ENCODE data around the gene HBG2. TPM values are rescaled to one million over a fixed set of nuclear protein-coding genes. Genes with fewer than 3 reads are reported as not detected.
A peak's percentile ranks its signal among the peaks of the same experiment; 100 is the strongest.

The HBG2 gene
- total and polyA plus RNA-seq, 9 of the 15 experiments (the other 6 are each of a cell fraction or from before 2014, with no cell fraction given) = 1,626 to 58,619 (median 10,515) TPM

DNA sequence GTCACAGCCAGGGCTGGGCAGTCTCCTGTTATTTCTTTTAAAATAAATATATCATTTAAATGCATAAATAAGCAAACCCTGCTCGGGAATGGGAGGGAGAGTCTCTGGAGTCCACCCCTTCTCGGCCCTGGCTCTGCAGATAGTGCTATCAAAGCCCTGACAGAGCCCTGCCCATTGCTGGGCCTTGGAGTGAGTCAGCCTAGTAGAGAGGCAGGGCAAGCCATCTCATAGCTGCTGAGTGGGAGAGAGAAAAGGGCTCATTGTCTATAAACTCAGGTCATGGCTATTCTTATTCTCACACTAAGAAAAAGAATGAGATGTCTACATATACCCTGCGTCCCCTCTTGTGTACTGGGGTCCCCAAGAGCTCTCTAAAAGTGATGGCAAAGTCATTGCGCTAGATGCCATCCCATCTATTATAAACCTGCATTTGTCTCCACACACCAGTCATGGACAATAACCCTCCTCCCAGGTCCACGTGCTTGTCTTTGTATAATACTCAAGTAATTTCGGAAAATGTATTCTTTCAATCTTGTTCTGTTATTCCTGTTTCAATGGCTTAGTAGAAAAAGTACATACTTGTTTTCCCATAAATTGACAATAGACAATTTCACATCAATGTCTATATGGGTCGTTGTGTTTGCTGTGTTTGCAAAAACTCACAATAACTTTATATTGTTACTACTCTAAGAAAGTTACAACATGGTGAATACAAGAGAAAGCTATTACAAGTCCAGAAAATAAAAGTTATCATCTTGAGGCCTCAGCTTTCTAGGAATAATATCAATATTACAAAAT, 33.7 kb upstream of the HBG2 start (continued):
- TF ChIP-seq MGA (IDR thresholded peaks at IDR 0.05) (peak; percentile 48), RBM25 (IDR thresholded peaks at IDR 0.05; ENCODE audit: low read depth, low read length, severe bottlenecking) (no peak), NR2F6 (CRISPR knock-in tag; IDR thresholded peaks at IDR 0.05) (no peak), MBD1 (CRISPR knock-in tag; IDR thresholded peaks at IDR 0.05) (no peak), NFIC (IDR thresholded peaks at IDR 0.05) (peak; percentile 77), SLC30A9 (CRISPR knock-in tag; IDR thresholded peaks at IDR 0.05) (no peak), RBM17 (IDR thresholded peaks at IDR 0.05; ENCODE audit: borderline replicate concordance, low read depth, low read length) (no peak), YBX1 (IDR thresholded peaks at IDR 0.05) (no peak), CHD2 (IDR thresholded peaks at IDR 0.05; ENCODE audit: low read depth, low read length) (no peak), XRCC4 (IDR thresholded peaks at IDR 0.05; ENCODE audit: extremely low read depth, insufficient read depth, insufficient read length) (no peak)
- TF ChIP-seq, protein P1, sequence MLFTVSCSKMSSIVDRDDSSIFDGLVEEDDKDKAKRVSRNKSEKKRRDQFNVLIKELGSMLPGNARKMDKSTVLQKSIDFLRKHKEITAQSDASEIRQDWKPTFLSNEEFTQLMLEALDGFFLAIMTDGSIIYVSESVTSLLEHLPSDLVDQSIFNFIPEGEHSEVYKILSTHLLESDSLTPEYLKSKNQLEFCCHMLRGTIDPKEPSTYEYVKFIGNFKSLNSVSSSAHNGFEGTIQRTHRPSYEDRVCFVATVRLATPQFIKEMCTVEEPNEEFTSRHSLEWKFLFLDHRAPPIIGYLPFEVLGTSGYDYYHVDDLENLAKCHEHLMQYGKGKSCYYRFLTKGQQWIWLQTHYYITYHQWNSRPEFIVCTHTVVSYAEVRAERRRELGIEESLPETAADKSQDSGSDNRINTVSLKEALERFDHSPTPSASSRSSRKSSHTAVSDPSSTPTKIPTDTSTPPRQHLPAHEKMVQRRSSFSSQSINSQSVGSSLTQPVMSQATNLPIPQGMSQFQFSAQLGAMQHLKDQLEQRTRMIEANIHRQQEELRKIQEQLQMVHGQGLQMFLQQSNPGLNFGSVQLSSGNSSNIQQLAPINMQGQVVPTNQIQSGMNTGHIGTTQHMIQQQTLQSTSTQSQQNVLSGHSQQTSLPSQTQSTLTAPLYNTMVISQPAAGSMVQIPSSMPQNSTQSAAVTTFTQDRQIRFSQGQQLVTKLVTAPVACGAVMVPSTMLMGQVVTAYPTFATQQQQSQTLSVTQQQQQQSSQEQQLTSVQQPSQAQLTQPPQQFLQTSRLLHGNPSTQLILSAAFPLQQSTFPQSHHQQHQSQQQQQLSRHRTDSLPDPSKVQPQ (CRISPR knock-in tag; IDR thresholded peaks at IDR 0.05; ENCODE audit: borderline replicate concordance) = no peak
